Epithelial cell of alveolus of lung (primary cell): ENCODE measurements around the gene KLK2. TPM values are rescaled to one million over a fixed set of nuclear protein-coding genes. Genes with fewer than 3 reads are reported as not detected.

ENCODE experiments used
- total RNA-seq: library from RNA; depleted of rRNA; stranded (reverse); fragments of >200 nt; gene quantifications from 2 replicates; pipeline ENCODE4 v1.2.1, GENCODE V29; 2015

The KLK2 gene
- not detected in 2 replicates for total RNA-seq

GRCh38 chr19:50873056-50873455 lies at the start of gene KLK2:
KLK2 (plus strand) TSS chr19:50873439; CDS start chr19:50873474, 35 bp downstream.

GRCh38 chr19:50833117-50833801 lies 40.0 kb upstream of the KLK2 start, which contains the start of gene KLK15:
KLK15 (minus strand) TSS chr19:50833574; CDS start chr19:50831492, 2,082 bp downstream.

GRCh38 chr19:50854636-50855410 lies 18.4 kb upstream of the KLK2 start, which contains the start of gene KLK3:
KLK3 (plus strand) TSS chr19:50854915; CDS start chr19:50854956, 41 bp downstream.

GRCh38 chr19:50911206-50912101 lies 38.2 kb downstream of the KLK2 start, which contains the start of gene KLK4:
KLK4 (minus strand) TSS chr19:50911395; CDS start chr19:50910738, 657 bp downstream.

Other genes starting within 250 kb of the KLK2 start
- gene SYT3, start 233.6 kb upstream of the KLK2 start, total RNA-seq = 0.88 TPM in 1 of 2 replicates, not detected in the other
- gene C19orf81, start 224.0 kb upstream of the KLK2 start, total RNA-seq = not detected in 2 replicates
- 6.7 and 7.8 TPM in 2 replicates for gene SHANK1, start 153.6 kb upstream of the KLK2 start, total RNA-seq
- 124 and 227 TPM in 2 replicates for gene CLEC11A, start 150.1 kb upstream of the KLK2 start, total RNA-seq
- gene GPR32, start 103.0 kb upstream of the KLK2 start, total RNA-seq = not detected in 2 replicates
- gene ACP4, start 83.0 kb upstream of the KLK2 start, total RNA-seq = not detected in 2 replicates
- gene KLK1, start 49.7 kb upstream of the KLK2 start, total RNA-seq = not detected in 2 replicates
- gene KLK15, start 39.9 kb upstream of the KLK2 start, total RNA-seq = not detected in 2 replicates
- gene KLK3, start 18.5 kb upstream of the KLK2 start, total RNA-seq = not detected in 2 replicates
- gene KLK4, start 38.0 kb downstream of the KLK2 start, total RNA-seq = not detected in 2 replicates
- gene KLK5, start 79.6 kb downstream of the KLK2 start, total RNA-seq = not detected in 2 replicates
- not detected in 2 replicates for gene KLK6, start 96.2 kb downstream of the KLK2 start, total RNA-seq
- not detected in 2 replicates for gene KLK7, start 110.5 kb downstream of the KLK2 start, total RNA-seq
- not detected in 2 replicates for gene KLK8, start 128.2 kb downstream of the KLK2 start, total RNA-seq
- not detected in 2 replicates for gene KLK10, start 146.3 kb downstream of the KLK2 start, total RNA-seq
- not detected in 2 replicates for gene KLK11, start 153.2 kb downstream of the KLK2 start, total RNA-seq
- not detected in 2 replicates for gene KLK12, start 161.6 kb downstream of the KLK2 start, total RNA-seq
- gene KLK13, start 191.7 kb downstream of the KLK2 start, total RNA-seq = not detected in 2 replicates
- not detected in 2 replicates for gene KLK14, start 209.4 kb downstream of the KLK2 start, total RNA-seq
- gene CTU1, start 235.0 kb downstream of the KLK2 start, total RNA-seq = 11.0 and 19.1 TPM in 2 replicates